Smooth muscle cell of the pulmonary artery (primary cell): ENCODE data around the gene EN1. TPM values are rescaled to one million over a fixed set of nuclear protein-coding genes. Genes with fewer than 3 reads are reported as not detected.

Experiments used
- total RNA-seq: library from RNA; depleted of rRNA; stranded (reverse); fragments of >200 nt; gene quantifications from 2 replicates; pipeline ENCODE4 v1.2.3, GENCODE V29; 2014

Gene EN1
- total RNA-seq, result 0.03 and 0.91 TPM in 2 replicates

DNA sequence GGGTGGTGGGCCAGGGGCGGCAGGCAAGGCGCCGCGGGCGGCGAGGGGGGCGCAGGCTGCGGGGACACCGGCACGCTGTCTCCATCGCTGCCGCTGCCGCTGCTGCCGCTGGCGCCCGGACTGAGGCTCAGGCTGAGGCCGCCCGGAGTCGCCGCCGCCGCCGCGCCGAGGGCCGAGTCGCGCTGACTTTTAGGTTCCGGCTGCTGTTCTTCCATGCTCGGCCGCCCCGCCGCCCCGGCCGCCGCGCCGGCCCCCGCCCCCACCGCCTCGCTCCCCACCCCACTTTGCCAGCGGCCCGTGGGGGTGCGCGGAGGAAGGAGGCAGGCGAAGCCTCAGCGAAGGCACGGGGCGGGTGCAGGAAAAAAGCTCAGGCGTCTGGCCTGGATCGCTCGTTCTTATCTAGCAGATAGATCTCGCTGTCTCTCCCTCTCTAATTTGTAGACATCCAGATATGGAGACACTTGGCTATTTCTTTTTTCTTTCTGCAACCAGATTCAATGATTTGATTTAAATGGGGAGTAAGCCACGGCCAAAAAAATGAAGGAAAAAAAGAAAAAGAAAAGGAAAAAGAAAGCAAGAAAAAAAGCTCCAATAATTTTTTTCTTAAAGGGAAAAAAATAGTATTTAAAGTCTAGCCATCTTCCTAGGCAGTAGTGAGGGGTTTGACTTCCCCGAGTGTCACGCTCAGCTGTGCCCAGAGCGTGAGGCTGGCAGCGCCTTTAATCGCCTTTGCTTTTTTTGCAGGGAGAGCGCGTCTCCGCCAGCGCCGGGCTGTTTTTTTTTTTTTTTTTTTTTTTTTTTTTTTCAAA, at the start of gene EN1:
Gene EN1, minus strand, starts transcription at position 696 of the 809 bp plus-strand sequence. Its CDS starts 481 bp downstream, at position 215.

Other genes starting within 250 kb of the EN1 start
- not detected in 2 replicates for gene MARCO, start 94.5 kb upstream of the EN1 start, total RNA-seq